Neural cell (in vitro differentiated cells): ENCODE results near the gene ADK.

Experiments used
- EZH2 ChIP-seq: fragments of 200-600, 300-800 bp; shearing (Covaris generic), sonication (generic); IDR thresholded peaks from 2 replicates; pipeline ENCODE4 v1.6.1; 2014; ENCODE audit warnings: antibody characterized with exemption, low read length, borderline replicate concordance, mild to moderate bottlenecking; ENCODE audit not compliant: insufficient read depth, poor library complexity, severe bottlenecking
- TF ChIP-seq, protein P1 (sequence below): IDR thresholded peaks from 2 replicates; pipeline ENCODE4 v1.6.1; 2012; ENCODE audit warnings: borderline replicate concordance

DNA sequence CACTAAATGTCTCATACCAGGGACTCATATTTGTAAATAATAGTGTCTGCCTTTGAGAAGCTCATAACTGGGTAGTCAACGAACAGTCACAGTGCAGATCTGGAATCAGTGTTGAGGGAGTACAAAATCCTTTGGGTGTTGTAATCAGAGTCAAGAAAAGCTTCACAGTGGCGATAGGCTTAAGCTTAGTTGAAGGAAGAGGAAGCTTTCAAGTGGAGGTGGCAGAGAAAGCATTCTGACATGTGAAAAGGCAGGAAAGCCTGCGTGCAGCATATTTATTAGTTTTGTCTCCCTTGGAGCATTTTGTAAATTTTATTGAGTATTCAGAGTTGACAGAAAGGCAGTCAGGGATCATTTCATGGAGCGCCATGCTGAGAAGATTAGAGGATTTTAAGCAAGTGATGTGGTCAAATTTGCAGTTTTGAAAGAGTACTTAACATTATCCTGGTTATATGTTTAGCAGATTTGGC lies 104.9 kb downstream of the ADK start:
- no peak for TF ChIP-seq EZH2
- TF ChIP-seq, protein P1, sequence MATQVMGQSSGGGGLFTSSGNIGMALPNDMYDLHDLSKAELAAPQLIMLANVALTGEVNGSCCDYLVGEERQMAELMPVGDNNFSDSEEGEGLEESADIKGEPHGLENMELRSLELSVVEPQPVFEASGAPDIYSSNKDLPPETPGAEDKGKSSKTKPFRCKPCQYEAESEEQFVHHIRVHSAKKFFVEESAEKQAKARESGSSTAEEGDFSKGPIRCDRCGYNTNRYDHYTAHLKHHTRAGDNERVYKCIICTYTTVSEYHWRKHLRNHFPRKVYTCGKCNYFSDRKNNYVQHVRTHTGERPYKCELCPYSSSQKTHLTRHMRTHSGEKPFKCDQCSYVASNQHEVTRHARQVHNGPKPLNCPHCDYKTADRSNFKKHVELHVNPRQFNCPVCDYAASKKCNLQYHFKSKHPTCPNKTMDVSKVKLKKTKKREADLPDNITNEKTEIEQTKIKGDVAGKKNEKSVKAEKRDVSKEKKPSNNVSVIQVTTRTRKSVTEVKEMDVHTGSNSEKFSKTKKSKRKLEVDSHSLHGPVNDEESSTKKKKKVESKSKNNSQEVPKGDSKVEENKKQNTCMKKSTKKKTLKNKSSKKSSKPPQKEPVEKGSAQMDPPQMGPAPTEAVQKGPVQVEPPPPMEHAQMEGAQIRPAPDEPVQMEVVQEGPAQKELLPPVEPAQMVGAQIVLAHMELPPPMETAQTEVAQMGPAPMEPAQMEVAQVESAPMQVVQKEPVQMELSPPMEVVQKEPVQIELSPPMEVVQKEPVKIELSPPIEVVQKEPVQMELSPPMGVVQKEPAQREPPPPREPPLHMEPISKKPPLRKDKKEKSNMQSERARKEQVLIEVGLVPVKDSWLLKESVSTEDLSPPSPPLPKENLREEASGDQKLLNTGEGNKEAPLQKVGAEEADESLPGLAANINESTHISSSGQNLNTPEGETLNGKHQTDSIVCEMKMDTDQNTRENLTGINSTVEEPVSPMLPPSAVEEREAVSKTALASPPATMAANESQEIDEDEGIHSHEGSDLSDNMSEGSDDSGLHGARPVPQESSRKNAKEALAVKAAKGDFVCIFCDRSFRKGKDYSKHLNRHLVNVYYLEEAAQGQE: no peak
